Suprapubic skin (tissue), 4 donors: ENCODE results near the gene PDE4D. TPM values are rescaled to one million over a fixed set of nuclear protein-coding genes. Genes with fewer than 3 reads are reported as not detected.

Source experiments
- DNase-seq, 2 donors: peaks; one replicate each; pipeline ENCODE4 v3.0.0-alpha.2; 2019; ENCODE audit warnings: low spot score in 2 of 2
- H3K27ac ChIP-seq: fragments of 200-600 bp; sonication (generic); one replicate; pipeline ENCODE4 v1.5.1; 2019
- H3K27me3 ChIP-seq: fragments of 200-600 bp; sonication (generic); one replicate; pipeline ENCODE4 v1.5.1; 2019
- H3K36me3 ChIP-seq: fragments of 200-600 bp; sonication (generic); one replicate; pipeline ENCODE4 v1.5.1; 2019
- H3K4me1 ChIP-seq: fragments of 200-600 bp; sonication (generic); one replicate; pipeline ENCODE4 v1.5.1; 2019
- H3K4me3 ChIP-seq: fragments of 200-600 bp; sonication (generic); one replicate; pipeline ENCODE4 v1.5.1; 2019; ENCODE audit warnings: mild to moderate bottlenecking
- H3K9me3 ChIP-seq: fragments of 200-600 bp; sonication (generic); one replicate; pipeline ENCODE4 v1.5.1; 2019
- EP300 ChIP-seq: sonication (generic); formaldehyde crosslinking; IDR thresholded peaks from one replicate; pipeline ENCODE4 v1.6.1; 2017; ENCODE audit warnings: antibody characterized with exemption
- POLR2A ChIP-seq, 2 donors: fragments of 450-650 bp; IDR thresholded peaks; one replicate each; pipeline ENCODE4 v1.6.1; 2017; ENCODE audit warnings: antibody characterized with exemption in 2 of 2, mild to moderate bottlenecking in 2 of 2, moderate library complexity in 2 of 2
- POLR2AphosphoS5 ChIP-seq, 3 donors: sonication (generic); formaldehyde crosslinking; IDR thresholded peaks; one replicate each; pipeline ENCODE4 v1.6.1; 2017; ENCODE audit warnings: antibody characterized with exemption in 3 of 3
- WGBS: methylation state at CpG from one replicate; pipeline ENCODE4 v1.1.5; 2018; 5-methylcytosine and 5-hydroxymethylcytosine counted together
- total RNA-seq, 4 donors: library from RNA; depleted of rRNA; stranded (reverse); fragments of >200 nt; gene quantifications; one replicate each; pipeline ENCODE4 v1.1.0, GENCODE V29; 2016
- TF ChIP-seq, protein P1 (sequence below), 2 donors: fragments of 200-600 bp in 1 of 2; fragments of 450-650 bp in 1 of 2; sonication (generic) in 1 of 2; IDR thresholded peaks; one replicate each; pipeline ENCODE4 v1.5.1; 2016 to 2019; ENCODE audit warnings: antibody characterized with exemption in 2 of 2, mild to moderate bottlenecking in 1 of 2, moderate library complexity in 1 of 2

Gene PDE4D
- total RNA-seq, 4 donors from 2014 or later: 26.8 to 57.2 (median 29.9) TPM

DNA sequence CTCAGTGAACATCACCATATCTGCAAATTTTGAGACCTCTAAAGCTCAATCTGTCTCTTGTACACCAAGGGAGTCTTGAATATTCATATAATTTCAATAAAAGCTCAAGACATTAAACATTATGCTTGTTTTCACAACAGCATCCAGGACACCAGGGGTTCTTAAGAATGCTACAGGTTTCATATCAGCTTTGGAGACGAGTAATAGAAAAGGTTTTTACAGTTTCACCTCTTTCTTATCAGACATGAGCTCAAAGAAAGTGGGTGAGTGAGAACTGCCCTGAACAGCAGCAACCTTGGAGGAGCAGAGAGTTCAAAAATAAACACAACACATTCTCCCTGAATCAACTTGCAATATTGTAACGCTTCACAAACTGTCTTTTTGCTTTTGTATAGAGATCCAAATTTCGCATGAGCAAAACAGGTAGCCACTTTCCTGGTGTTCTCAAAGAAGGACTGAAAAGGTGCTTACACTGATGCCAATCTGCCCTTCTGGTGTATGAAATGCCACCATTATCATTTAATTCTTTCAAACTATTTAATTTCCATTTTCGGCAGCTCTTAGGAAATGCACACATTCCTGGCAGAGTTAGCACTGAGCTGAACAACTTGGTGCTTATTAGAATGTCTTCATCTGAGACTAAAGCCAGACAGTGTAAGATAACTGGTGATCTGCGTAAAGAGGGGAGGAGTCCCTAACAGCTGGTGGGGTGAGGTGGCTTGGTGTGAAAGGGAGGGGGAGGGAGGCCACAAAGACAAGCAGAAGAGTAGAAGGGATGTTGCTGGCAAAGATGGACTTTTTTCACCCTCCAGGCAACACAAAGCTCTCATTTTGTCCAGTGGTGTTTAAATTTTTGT lies 535.3 kb downstream of the PDE4D start:
- Histone ChIP-seq H3K4me1 (no peaks in the 10 kb centered on the region), H3K27me3 (no peaks in the 10 kb centered on the region), H3K36me3 (no peaks in the 10 kb centered on the region), H3K27ac (no peak overlapping the region), H3K9me3 (no peaks in the 10 kb centered on the region), H3K4me3 (no peak overlapping the region)
- no peak for TF ChIP-seq POLR2AphosphoS5 (IDR thresholded peaks at IDR 0.05)
- no peak for TF ChIP-seq EP300
- no peak for TF ChIP-seq POLR2A (IDR thresholded peaks at IDR 0.05)
- TF ChIP-seq, protein P1, sequence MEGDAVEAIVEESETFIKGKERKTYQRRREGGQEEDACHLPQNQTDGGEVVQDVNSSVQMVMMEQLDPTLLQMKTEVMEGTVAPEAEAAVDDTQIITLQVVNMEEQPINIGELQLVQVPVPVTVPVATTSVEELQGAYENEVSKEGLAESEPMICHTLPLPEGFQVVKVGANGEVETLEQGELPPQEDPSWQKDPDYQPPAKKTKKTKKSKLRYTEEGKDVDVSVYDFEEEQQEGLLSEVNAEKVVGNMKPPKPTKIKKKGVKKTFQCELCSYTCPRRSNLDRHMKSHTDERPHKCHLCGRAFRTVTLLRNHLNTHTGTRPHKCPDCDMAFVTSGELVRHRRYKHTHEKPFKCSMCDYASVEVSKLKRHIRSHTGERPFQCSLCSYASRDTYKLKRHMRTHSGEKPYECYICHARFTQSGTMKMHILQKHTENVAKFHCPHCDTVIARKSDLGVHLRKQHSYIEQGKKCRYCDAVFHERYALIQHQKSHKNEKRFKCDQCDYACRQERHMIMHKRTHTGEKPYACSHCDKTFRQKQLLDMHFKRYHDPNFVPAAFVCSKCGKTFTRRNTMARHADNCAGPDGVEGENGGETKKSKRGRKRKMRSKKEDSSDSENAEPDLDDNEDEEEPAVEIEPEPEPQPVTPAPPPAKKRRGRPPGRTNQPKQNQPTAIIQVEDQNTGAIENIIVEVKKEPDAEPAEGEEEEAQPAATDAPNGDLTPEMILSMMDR (IDR thresholded peaks at IDR 0.05): no peak
- DNase-seq: no peak
- 72% methylated on average over 5 of the region's 5 CpGs for WGBS

DNA sequence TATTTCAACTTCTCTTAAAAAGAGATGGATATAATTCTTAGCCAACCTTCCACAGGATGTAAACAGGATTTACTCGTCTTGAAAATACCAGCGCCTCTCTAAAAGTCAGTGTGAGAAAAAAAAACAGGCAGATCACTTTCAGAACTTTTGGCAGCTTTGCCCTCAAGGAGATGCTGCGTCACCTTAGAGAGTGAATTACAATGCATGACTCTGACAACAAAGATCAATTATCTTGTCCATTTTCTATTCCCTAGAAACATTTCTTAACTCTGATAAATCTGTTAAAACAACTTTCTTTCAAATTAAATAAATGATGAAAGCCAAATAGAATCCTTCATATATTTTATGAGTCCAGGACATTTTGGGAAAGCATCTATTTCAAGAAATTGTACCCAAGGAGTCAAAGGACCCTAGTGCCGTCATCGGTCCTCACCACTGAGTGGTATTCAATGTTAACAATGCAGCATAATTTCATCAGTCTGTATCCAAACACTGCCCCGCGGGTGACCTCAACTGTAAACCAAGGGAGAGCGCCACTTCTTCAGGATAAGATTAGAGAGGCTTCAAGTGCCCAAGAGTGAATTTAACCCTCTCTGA lies 536.0 kb downstream of the PDE4D start:
- Histone ChIP-seq H3K4me1 (no peaks in the 10 kb centered on the region), H3K4me3 (no peak overlapping the region), H3K27ac (no peak overlapping the region), H3K9me3 (no peaks in the 10 kb centered on the region), H3K36me3 (no peaks in the 10 kb centered on the region), H3K27me3 (no peaks in the 10 kb centered on the region)
- WGBS: 68% methylated on average over 8 of the region's 8 CpGs
- TF ChIP-seq, protein P1 (IDR thresholded peaks at IDR 0.05): no peak
- no peak for TF ChIP-seq EP300
- no peak for TF ChIP-seq POLR2AphosphoS5 (IDR thresholded peaks at IDR 0.05)
- no peak for TF ChIP-seq POLR2A (IDR thresholded peaks at IDR 0.05)
- no peak for DNase-seq

DNA sequence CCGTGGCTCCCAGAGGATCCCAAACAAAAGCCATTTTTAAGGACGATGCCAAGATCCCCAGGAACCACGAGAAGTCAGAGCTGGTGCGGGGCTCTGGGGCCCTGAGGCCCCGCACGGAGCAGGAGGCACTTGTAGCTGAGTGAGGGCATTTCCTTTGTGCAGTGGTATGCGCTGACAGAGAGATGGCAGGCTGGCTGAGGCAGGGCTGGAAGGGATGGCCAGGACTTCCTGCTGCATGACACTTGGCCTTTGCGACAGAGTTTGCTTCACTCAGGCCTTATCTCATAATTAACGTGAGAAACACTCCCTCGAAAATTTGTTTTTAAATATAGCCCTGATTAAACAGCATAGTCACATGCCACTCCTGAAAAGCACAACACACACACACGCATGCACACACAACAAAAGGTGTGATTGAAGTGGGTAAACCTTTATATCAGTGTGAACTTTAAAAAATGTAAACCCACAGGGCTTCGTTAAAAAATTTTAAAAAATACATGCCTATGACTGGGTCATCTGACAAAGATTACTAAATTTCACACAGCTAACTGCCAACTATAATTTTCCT lies 536.6 kb downstream of the PDE4D start:
- H3K4me3 ChIP-seq: no peak overlapping the region
- no peaks in the 10 kb centered on the region for H3K36me3 ChIP-seq
- no peaks in the 10 kb centered on the region for H3K27me3 ChIP-seq
- H3K9me3 ChIP-seq: no peaks in the 10 kb centered on the region
- WGBS: 66% methylated on average over 12 of the region's 12 CpGs
- no peak for TF ChIP-seq POLR2AphosphoS5 (IDR thresholded peaks at IDR 0.05)
- TF ChIP-seq, protein P1 (IDR thresholded peaks at IDR 0.05): no peak
- no peak for TF ChIP-seq POLR2A (IDR thresholded peaks at IDR 0.05)
- no peak for TF ChIP-seq EP300
- no peak for DNase-seq
- no peak overlapping the region for H3K27ac ChIP-seq
- peaks cover 1% of the 10 kb centered on the region for H3K4me1 ChIP-seq

DNA sequence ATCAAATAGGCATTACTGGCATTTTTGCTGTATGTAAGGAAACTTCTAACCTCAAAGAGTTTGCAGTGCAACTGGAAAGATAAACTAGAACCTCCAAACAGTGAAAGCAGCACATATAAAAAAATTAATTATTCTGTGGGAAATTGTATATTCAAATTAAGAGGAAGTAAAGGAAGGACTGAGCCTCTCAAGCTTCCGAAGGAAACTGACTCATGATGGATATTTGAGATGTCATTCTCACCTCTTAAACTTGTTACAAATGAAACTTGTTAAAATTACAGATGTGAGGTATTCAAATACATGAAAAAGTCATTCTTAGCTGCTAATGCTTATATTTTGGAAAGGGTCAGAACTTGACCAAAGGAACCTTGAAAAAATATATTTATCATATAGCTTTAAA lies 538.7 kb downstream of the PDE4D start:
- H3K27ac ChIP-seq: no peak overlapping the region
- DNase-seq: no peak
- no peaks in the 10 kb centered on the region for H3K27me3 ChIP-seq
- H3K4me3 ChIP-seq: no peak overlapping the region
- no peaks in the 10 kb centered on the region for H3K9me3 ChIP-seq
- H3K36me3 ChIP-seq: no peaks in the 10 kb centered on the region
- TF ChIP-seq POLR2AphosphoS5 (IDR thresholded peaks at IDR 0.05) (no peak), EP300 (no peak), POLR2A (IDR thresholded peaks at IDR 0.05) (no peak)
- TF ChIP-seq, protein P1 (IDR thresholded peaks at IDR 0.05): no peak
- peaks cover 4% of the 10 kb centered on the region for H3K4me1 ChIP-seq
- WGBS: 93% methylated on average over 1 of the region's 1 CpG

DNA sequence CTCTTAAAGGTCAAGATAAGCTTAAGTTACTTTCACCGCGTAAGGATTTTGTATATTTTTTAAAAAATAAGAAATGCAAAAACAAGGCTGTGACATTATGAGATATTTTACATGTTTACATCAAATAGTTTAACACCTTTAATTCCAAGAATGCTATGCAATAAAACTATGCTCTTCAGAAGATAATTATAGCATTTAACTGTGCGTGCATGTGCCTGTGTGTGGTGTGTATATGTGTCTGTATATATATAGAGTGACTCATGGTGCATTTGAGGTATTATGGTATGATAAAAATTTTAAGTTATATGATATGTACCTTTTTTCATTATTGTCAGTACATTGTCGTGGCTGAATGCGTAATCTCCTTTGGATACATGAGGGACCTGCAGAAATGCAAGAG lies 539.3 kb downstream of the PDE4D start:
- WGBS: 89% methylated on average over 5 of the region's 5 CpGs
- no peak for DNase-seq
- TF ChIP-seq, protein P1 (IDR thresholded peaks at IDR 0.05): no peak
- TF ChIP-seq POLR2AphosphoS5 (IDR thresholded peaks at IDR 0.05): no peak
- no peak for TF ChIP-seq POLR2A (IDR thresholded peaks at IDR 0.05)
- no peak for TF ChIP-seq EP300
- Histone ChIP-seq H3K27me3 (no peaks in the 10 kb centered on the region), H3K4me3 (no peak overlapping the region), H3K36me3 (no peaks in the 10 kb centered on the region), H3K9me3 (no peaks in the 10 kb centered on the region), H3K4me1 (peaks cover 4% of the 10 kb centered on the region), H3K27ac (no peak overlapping the region)
